Stimulated activated naive CD8-positive, alpha-beta T cell treated with anti-CD3 and anti-CD28 coated beads, Interleukin-15, amount 100 ng/mL, for 72 hours (primary cell): ENCODE data around the gene RFNG.

Experiments
- ATAC-seq: fragments of 150-1000 bp; cut with Tn5 transposase; 2 replicates; pipeline ENCODE4 v1.10.0; 2021; ENCODE audit warnings: mild to moderate bottlenecking, moderate library complexity
- DNase-seq, 2 donors: peaks; one replicate each; pipeline ENCODE4 v3.0.0; 2021 to 2022
- H3K27ac Mint-ChIP-seq, 2 donors: one replicate each; pipeline ENCODE4 v1.8.0; 2022; ENCODE audit warnings: mild to moderate bottlenecking in 2 of 2, mixed read lengths in 2 of 2, moderate library complexity in 2 of 2
- H3K27me3 Mint-ChIP-seq: one replicate; pipeline ENCODE4 v1.8.0; 2022; ENCODE audit warnings: mixed read lengths
- H3K4me1 Mint-ChIP-seq: one replicate; pipeline ENCODE4 v1.8.0; 2022; ENCODE audit warnings: mild to moderate bottlenecking, mixed read lengths
- H3K4me3 Mint-ChIP-seq, 2 donors: one replicate each; pipeline ENCODE4 v1.8.0; 2022; ENCODE audit warnings: mild to moderate bottlenecking in 2 of 2, mixed read lengths in 2 of 2, moderate library complexity in 1 of 2
- H3K9me3 Mint-ChIP-seq, 2 donors: one replicate each; pipeline ENCODE4 v1.8.0; 2022; ENCODE audit warnings: mixed read lengths in 2 of 2

The RFNG gene

DNA sequence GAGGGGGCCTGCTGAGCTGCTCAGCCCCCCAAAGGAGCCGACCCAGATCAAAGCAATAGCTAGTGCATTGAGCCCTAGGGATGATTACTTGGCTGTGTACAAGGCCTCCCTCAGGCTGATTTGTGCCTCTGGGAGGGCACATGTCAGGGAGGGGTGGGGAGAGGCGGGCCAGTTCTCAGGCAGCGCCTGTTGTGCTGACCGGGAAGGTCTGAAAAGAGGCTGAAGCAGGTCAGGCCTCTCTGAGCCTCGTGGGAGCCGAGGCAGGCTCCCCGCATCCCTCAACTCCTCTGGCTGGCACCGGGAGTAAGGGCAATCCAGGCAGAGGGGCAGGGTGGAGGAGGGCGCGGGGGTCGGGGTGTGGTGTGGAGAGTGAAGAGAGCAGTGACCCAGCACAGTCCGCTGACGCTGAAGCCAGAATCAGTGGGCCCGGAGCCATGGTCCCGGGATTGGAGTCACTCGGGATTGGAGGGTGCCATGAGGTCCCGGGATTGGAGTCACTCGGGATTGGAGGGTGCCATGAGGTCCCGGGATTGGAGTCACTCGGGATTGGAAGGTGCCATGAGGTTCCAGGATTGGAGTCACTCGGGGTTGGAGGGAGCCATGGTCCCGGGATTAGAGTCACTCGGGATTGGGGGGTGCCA is 17.1 kb downstream of the RFNG start:
- DNase-seq = no peak
- Mint-ChIP-seq H3K27me3 (no peaks in the 10 kb centered on the region), H3K4me1 (peaks cover 43% of the 10 kb centered on the region), H3K27ac (no peak overlapping the region), H3K9me3 (no peaks in the 10 kb centered on the region), H3K4me3 (no peak overlapping the region)
- ATAC-seq = no peak

GRCh38 chr17:82033359-82034085 is 18.1 kb downstream of the RFNG start:
- Mint-ChIP-seq H3K4me1 (peaks cover 38% of the 10 kb centered on the region), H3K27ac (no peak overlapping the region), H3K27me3 (no peaks in the 10 kb centered on the region), H3K9me3 (no peaks in the 10 kb centered on the region), H3K4me3 (peak overlapping the region in 1 of 2 donors; percentile 57)
- no peak for ATAC-seq
- DNase-seq = no peak

DNA sequence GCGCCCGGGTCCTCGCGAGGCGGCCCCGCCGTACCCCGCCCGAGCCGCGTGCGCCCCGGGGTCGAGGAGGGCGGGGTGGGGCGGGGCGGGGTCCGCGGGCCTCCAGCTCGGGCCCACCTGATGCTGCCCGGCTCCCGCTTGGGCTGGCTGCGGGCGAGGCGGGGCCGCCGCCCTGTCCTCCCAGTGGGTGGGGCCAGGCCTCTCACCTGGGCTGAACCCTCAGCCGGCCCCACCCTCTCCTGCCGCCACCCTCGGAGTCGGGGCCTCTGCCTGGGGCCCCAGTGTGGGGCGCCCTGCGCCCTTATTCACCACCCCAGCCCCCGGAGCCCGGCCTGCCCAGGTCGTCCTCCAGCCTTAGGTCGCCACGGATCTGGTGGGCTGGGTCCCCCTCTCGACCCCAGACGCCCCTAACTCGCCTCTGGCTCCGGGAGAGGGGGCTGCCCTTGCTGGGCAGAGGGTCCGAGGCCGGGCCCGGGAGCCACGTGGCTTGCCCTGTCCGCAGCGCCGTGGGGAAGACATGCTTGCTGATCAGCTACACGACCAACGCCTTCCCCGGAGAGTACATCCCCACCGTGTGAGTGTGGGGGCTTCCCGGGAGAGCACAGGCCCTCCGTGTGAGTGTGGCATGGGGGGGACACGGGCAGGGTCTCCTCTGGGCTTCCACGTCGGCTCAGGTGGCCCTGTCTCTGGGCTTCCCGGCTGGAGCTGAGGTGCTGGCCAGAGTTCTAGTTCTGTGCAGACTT is 19.6 kb downstream of the RFNG start:
- Mint-ChIP-seq H3K27me3 (no peaks in the 10 kb centered on the region), H3K4me3 (peak overlapping the region; percentile 37 to 57), H3K4me1 (peaks cover 37% of the 10 kb centered on the region), H3K27ac (no peak overlapping the region), H3K9me3 (no peaks in the 10 kb centered on the region)
- DNase-seq (peak; percentile 45 to 51), ATAC-seq (peak; percentile 42)

DNA sequence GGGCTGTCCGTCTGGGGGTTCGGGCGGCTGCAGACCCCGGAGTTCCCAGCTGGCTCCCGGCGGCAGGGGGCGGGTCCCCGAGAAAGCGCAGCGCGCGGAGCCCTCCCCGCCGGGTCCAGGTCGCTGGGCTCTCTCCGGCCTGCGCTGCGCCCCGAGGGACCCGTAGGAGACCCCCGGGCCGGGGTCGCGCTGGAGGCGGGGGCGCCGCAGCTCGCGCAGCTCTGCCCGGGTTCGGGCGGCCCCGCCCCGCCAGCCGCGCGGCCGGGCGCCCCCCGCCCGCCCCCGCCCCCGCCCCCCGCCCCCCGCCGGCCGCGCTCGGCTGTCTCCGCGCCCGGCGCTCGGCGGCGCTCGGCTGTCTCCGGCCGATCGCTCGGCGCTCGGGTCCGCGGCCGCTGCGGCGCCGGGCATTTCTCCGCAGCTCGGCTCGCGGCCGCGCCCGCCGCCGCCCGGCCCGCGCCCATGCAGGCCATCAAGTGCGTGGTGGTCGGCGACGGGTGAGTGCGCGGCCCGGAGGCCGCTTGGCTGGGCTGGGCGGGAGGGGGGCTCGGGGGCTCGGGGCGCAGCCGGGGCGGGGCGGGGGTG is 20.2 kb downstream of the RFNG start, which contains the start of gene RAC3:
Gene RAC3 (plus strand): TSS at position 376 of the 582 bp plus-strand sequence. CDS start 84 bp downstream, at position 460.
- peak within 1 kb of the TSS in 1 of 2 donors; percentile 25 for H3K27ac Mint-ChIP-seq
- DNase-seq (no peak), ATAC-seq (peak; percentile 36)
- peak within 1 kb of the TSS; percentile 92 to 97 for H3K4me3 Mint-ChIP-seq
- no peaks in the 10 kb centered on the region for H3K9me3 Mint-ChIP-seq
- H3K4me1 Mint-ChIP-seq = peaks cover 35% of the 10 kb centered on the region
- H3K27me3 Mint-ChIP-seq = no peaks in the 10 kb centered on the region

DNA sequence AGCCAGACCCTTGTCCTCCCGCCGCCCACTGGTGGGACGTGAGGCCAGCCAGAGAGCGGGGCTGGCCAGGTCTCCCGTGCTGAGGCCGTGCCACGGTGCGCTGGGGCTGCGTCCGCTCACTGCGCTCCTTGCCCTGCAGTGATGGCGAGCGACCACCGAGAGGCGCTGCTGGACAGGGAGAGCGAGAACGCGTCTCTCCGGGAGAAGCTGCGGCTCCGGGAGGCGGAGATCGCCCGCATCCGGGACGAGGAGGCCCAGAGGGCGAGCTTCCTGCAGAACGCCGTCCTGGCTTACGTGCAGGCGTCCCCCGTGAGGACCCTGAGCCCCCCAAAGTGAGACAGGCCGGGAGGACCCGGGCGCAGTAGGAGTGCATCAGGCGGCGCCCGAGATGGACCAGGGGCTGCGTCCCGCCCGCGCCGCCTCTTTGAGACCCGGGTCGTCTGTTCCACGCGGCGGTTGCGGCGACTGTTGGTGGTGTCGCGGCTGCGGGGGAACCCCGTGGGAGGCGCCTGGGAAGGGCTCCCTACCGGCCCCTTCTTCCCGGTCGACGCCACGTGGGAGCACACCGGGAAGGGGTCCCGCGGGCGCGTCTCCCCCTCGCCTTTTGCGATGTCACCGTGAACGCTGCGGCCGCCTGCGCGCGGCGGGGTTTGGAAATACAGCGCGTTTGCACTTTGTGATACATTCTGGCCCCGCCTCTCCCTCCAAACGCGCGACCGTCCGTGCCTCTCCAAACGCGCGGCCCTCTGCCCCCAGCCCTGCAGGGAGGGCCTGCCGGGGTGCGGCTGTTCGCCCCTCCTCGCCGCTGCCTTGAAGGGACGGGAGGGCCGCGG is 20.9 kb downstream of the RFNG start:
- H3K9me3 Mint-ChIP-seq = no peaks in the 10 kb centered on the region
- peak; percentile 88 for DNase-seq
- ATAC-seq = peak; percentile 75
- H3K4me3 Mint-ChIP-seq = peak overlapping the region; percentile 92 to 97
- H3K4me1 Mint-ChIP-seq = peaks cover 28% of the 10 kb centered on the region
- H3K27me3 Mint-ChIP-seq = no peaks in the 10 kb centered on the region
- peak overlapping the region in 1 of 2 donors; percentile 25 for H3K27ac Mint-ChIP-seq

GRCh38 chr17:82029990-82030469 is 21.6 kb downstream of the RFNG start:
- H3K4me3 Mint-ChIP-seq = peak overlapping the region in 1 of 2 donors; percentile 97
- peak; percentile 2 for ATAC-seq

DNA sequence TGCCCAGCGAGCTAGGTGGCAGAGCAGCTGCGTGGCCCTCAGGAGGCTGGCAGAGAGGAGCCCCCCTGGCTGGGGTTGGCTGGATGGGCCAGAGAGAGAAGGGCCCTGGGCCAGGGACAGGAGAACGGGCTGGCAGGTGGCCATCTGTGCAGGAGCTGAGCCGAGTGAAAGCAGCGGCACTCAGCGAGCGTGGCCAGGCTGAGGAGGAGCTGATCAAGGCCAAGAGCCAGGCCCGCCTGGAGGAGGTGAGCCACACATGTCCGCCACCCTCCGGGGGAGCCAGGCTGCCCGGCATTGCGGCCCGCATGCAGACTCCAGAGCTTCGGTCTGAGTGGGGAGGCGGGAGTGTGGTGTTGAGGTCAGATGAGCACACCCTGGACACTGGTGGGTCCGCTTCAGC is 22.2 kb downstream of the RFNG start:
- DNase-seq = no peak
- Mint-ChIP-seq H3K27me3 (no peaks in the 10 kb centered on the region), H3K9me3 (no peaks in the 10 kb centered on the region), H3K4me1 (peaks cover 27% of the 10 kb centered on the region), H3K27ac (no peak overlapping the region), H3K4me3 (peak overlapping the region; percentile 16 to 56)
- no peak for ATAC-seq

More at GRCh38 chr17:82029990-82030469, 21.6 kb downstream of the RFNG start:
- Mint-ChIP-seq H3K27me3 (no peaks in the 10 kb centered on the region), H3K4me1 (peaks cover 24% of the 10 kb centered on the region), H3K27ac (no peak overlapping the region), H3K9me3 (no peaks in the 10 kb centered on the region)
- no peak for DNase-seq

DNA sequence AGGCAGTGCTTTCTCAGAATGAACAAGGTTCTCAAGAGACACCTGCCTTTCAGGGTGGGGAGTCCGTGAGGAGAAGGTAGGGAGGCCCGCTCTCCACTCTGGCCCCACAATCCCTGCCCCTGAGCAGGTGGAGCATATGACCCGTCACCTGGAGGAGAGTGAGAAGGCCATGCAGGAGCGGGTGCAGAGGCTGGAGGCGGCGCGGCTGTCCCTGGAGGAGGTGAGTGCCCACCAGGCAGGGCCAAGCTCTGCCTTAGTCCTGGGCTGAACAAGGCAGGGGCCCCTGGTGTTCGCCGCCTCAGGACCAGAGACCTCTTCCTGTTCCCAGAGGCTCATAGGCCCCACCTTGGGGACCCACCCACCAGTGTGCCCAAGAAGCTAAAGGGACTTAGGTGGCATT is 22.6 kb downstream of the RFNG start:
- Mint-ChIP-seq H3K27ac (no peak overlapping the region), H3K27me3 (no peaks in the 10 kb centered on the region), H3K4me3 (no peak overlapping the region), H3K4me1 (peaks cover 31% of the 10 kb centered on the region), H3K9me3 (no peaks in the 10 kb centered on the region)
- ATAC-seq = no peak
- no peak for DNase-seq

- no peak for ATAC-seq
- H3K4me3 Mint-ChIP-seq = no peak overlapping the region
- H3K4me1 Mint-ChIP-seq = peaks cover 36% of the 10 kb centered on the region
These were observed 23.4 kb downstream of the RFNG start for GRCh38 chr17:82028246-82028645.

GRCh38 chr17:82025401-82026107 is 26.1 kb downstream of the RFNG start:
- no peak overlapping the region for H3K27ac Mint-ChIP-seq
- no peak for ATAC-seq
- H3K4me1 Mint-ChIP-seq = peaks cover 52% of the 10 kb centered on the region
- no peak overlapping the region for H3K4me3 Mint-ChIP-seq
- H3K27me3 Mint-ChIP-seq = no peaks in the 10 kb centered on the region
- H3K9me3 Mint-ChIP-seq = no peaks in the 10 kb centered on the region
- no peak for DNase-seq

More at GRCh38 chr17:82028246-82028645, 23.4 kb downstream of the RFNG start:
- H3K27ac Mint-ChIP-seq = no peak overlapping the region
- H3K27me3 Mint-ChIP-seq = no peaks in the 10 kb centered on the region
- DNase-seq = no peak
- H3K9me3 Mint-ChIP-seq = no peaks in the 10 kb centered on the region

GRCh38 chr17:82024859-82025258 is 26.8 kb downstream of the RFNG start:
- ATAC-seq (no peak), DNase-seq (no peak)
- Mint-ChIP-seq H3K4me3 (no peak overlapping the region), H3K4me1 (peaks cover 55% of the 10 kb centered on the region), H3K27me3 (no peaks in the 10 kb centered on the region), H3K9me3 (no peaks in the 10 kb centered on the region), H3K27ac (no peak overlapping the region)

- DNase-seq = peak in 1 of 2 donors; percentile 46
These were observed 28.0 kb downstream of the RFNG start for GRCh38 chr17:82023447-82024241.

DNA sequence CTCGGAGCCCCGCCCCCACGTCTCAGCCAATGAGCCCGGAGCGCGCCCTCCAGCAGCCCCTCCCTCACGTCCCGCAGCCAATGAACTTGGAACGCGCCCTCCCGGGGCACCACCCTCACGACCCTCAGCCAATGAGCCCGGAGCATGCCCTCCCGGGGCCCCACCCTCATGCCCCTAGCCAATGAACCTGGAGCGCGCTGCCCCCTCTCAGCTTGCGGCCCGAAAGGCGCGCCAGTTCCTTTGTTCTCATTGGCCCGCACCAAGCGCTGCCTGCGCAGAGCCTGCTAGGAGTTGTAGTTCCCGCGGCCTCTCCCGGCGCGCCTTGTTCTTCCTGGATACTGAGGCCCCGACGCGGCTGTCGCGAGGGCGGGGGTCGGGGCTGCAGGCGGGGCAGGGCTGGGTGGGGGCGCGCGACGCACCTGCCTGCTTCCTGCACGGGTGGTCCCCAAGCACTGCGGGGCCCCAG is 28.6 kb downstream of the RFNG start, which contains the start of gene LRRC45:
Gene LRRC45 (plus strand): TSS at position 325 of the 466 bp plus-strand sequence. CDS start 339 bp downstream, outside the sequence.
- H3K27ac Mint-ChIP-seq = peak within 1 kb of the TSS; percentile 61 to 93
- H3K4me1 Mint-ChIP-seq = peaks cover 54% of the 10 kb centered on the region
- DNase-seq (peak; percentile 100), ATAC-seq (peak; percentile 96)
- no peaks in the 10 kb centered on the region for H3K9me3 Mint-ChIP-seq
- no peaks in the 10 kb centered on the region for H3K27me3 Mint-ChIP-seq
- H3K4me3 Mint-ChIP-seq = peak within 1 kb of the TSS; percentile 86 to 93

More at GRCh38 chr17:82023447-82024241, 28.0 kb downstream of the RFNG start:
- H3K4me1 Mint-ChIP-seq = peaks cover 52% of the 10 kb centered on the region
- peak; percentile 10 for ATAC-seq
- no peaks in the 10 kb centered on the region for H3K9me3 Mint-ChIP-seq
- no peaks in the 10 kb centered on the region for H3K27me3 Mint-ChIP-seq
- peak overlapping the region in 1 of 2 donors; percentile 27 for H3K27ac Mint-ChIP-seq
- H3K4me3 Mint-ChIP-seq = peak overlapping the region; percentile 85 to 86
